Mesothelial cell of epicardium (in vitro differentiated cells): ENCODE results near the gene ENO4. TPM values are rescaled to one million over a fixed set of nuclear protein-coding genes. Genes with fewer than 3 reads are reported as not detected.

ENCODE experiments used
- DNase-seq, 2 experiments: peaks; one replicate each; pipeline ENCODE4 v3.0.0; 2021; ENCODE audit warnings: low spot score in 2 of 2; ENCODE audit not compliant: unreplicated experiment in 2 of 2
- H3K27ac Mint-ChIP-seq: 2 replicates; pipeline ENCODE4 v1.8.0; 2021; ENCODE audit warnings: mixed read lengths
- H3K27me3 Mint-ChIP-seq: 2 replicates; pipeline ENCODE4 v1.8.0; 2021; ENCODE audit warnings: low read depth, mixed read lengths
- H3K36me3 Mint-ChIP-seq: 2 replicates; pipeline ENCODE4 v1.8.0; 2021; ENCODE audit warnings: mixed read lengths
- H3K4me1 Mint-ChIP-seq: 2 replicates; pipeline ENCODE4 v1.8.0; 2021; ENCODE audit warnings: mixed read lengths
- H3K4me3 Mint-ChIP-seq: 2 replicates; pipeline ENCODE4 v1.8.0; 2021; ENCODE audit warnings: mild to moderate bottlenecking, moderate library complexity, mixed read lengths
- H3K9me3 Mint-ChIP-seq: 2 replicates; pipeline ENCODE4 v1.8.0; 2021; ENCODE audit warnings: mixed read lengths
- CTCF ChIP-seq: fragments of 200-600 bp; sonication (generic); IDR thresholded peaks from one replicate; pipeline ENCODE4 v1.5.0; 2021; ENCODE audit warnings: antibody characterized with exemption; ENCODE audit not compliant: unreplicated experiment
- total RNA-seq: library from RNA; stranded (reverse); gene quantifications from 3 replicates; pipeline ENCODE4 v1.2.1, GENCODE V29; 2021

ENO4 gene
- total RNA-seq, 1 donor from 2014 or later: 2.6 TPM

GRCh38 chr10:116803451-116804249 lies 45.6 kb upstream of the ENO4 start:
- DNase-seq: no peak
- H3K36me3 Mint-ChIP-seq: no peaks in the 10 kb centered on the region
- TF ChIP-seq CTCF: no peak
- H3K27me3 Mint-ChIP-seq: peaks cover 57% of the 10 kb centered on the region
- H3K27ac Mint-ChIP-seq: no peak overlapping the region
- no peaks in the 10 kb centered on the region for H3K9me3 Mint-ChIP-seq
- H3K4me3 Mint-ChIP-seq: no peak overlapping the region
- no peaks in the 10 kb centered on the region for H3K4me1 Mint-ChIP-seq

- Mint-ChIP-seq H3K9me3 (no peaks in the 10 kb centered on the region), H3K27ac (no peak overlapping the region), H3K27me3 (peaks cover 31% of the 10 kb centered on the region), H3K4me1 (peaks cover 3% of the 10 kb centered on the region), H3K4me3 (no peak overlapping the region), H3K36me3 (no peaks in the 10 kb centered on the region)
- TF ChIP-seq CTCF: no peak
- DNase-seq: no peak
Observed at GRCh38 chr10:116808706-116809105, 40.6 kb upstream of the ENO4 start.

- Mint-ChIP-seq H3K27me3 (peaks cover 32% of the 10 kb centered on the region), H3K4me3 (no peak overlapping the region), H3K36me3 (no peaks in the 10 kb centered on the region), H3K4me1 (peaks cover 3% of the 10 kb centered on the region), H3K27ac (no peak overlapping the region), H3K9me3 (no peaks in the 10 kb centered on the region)
- peak; percentile 45 for TF ChIP-seq CTCF
- DNase-seq: no peak
Observed at GRCh38 chr10:116809483-116810119, 39.7 kb upstream of the ENO4 start.

GRCh38 chr10:116810120-116810500 lies 39.2 kb upstream of the ENO4 start:
- no peaks in the 10 kb centered on the region for H3K36me3 Mint-ChIP-seq
- DNase-seq: no peak
- no peak overlapping the region for H3K4me3 Mint-ChIP-seq
- H3K9me3 Mint-ChIP-seq: no peaks in the 10 kb centered on the region
- peaks cover 34% of the 10 kb centered on the region for H3K27me3 Mint-ChIP-seq
- no peak for TF ChIP-seq CTCF
- peaks cover 3% of the 10 kb centered on the region for H3K4me1 Mint-ChIP-seq
- no peak overlapping the region for H3K27ac Mint-ChIP-seq

GRCh38 chr10:116810895-116811294 lies 38.4 kb upstream of the ENO4 start:
- peaks cover 3% of the 10 kb centered on the region for H3K4me1 Mint-ChIP-seq
- no peak overlapping the region for H3K4me3 Mint-ChIP-seq
- TF ChIP-seq CTCF: no peak
- no peak for DNase-seq
- peaks cover 38% of the 10 kb centered on the region for H3K27me3 Mint-ChIP-seq
- no peak overlapping the region for H3K27ac Mint-ChIP-seq
- H3K9me3 Mint-ChIP-seq: no peaks in the 10 kb centered on the region
- no peaks in the 10 kb centered on the region for H3K36me3 Mint-ChIP-seq
